Hematopoietic multipotent progenitor cell treated with erythropoietin and hydrocortisone succinate and interleukin-3 and kit ligand, for 15 days (in vitro differentiated cells): ENCODE measurements around the gene BIN2.
"Not testable (repeated sequence)": the region's sequence is repeated elsewhere in the genome, so short reads cannot be mapped to it uniquely, and the experiment has no call there.

ENCODE experiments used
- DNase-seq: peaks from one replicate; pipeline ENCODE4 v3.0.0-alpha.2; 2015; ENCODE audit warnings: low spot score

BIN2 gene

DNA sequence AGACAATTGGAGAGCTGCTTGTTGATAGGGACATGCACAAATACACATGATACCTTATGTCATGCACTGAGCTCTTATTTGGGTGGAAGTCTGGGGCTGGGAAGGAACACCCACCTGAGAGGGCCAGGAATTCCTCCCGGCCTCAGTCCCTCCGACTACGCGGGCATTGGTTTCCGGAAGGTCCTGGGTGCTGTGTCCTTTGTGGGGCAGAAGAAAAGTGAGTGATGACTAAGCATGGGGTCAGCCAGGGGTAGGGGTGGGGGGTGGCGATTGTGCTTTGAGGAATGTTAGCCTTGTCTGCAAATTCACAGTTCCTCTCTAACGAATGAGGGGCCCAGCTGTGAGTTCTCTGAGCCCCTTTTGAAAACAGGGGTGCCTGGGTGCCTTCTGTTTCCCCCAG lies 21.7 kb upstream of the BIN2 start:
- DNase-seq: no peak

DNA sequence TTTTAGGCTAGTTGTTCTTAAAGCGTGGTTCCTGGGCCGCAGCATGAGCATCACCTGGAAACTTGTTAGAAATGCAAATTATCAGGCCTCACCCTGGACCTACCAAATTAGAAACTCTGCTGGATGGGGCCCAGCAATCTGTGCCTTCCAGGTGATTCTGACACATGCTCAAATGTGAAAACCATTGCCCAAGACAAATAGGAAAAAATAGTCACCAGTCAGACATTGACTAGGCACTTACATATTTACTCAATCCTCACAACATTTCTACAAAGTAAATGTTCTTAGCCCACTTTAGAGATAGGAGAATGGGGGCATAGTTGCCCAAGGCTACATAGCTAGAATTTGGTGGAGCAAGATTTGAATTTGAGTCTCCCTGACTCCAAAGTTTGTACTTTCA lies 19.2 kb upstream of the BIN2 start:
- no peak for DNase-seq

DNA sequence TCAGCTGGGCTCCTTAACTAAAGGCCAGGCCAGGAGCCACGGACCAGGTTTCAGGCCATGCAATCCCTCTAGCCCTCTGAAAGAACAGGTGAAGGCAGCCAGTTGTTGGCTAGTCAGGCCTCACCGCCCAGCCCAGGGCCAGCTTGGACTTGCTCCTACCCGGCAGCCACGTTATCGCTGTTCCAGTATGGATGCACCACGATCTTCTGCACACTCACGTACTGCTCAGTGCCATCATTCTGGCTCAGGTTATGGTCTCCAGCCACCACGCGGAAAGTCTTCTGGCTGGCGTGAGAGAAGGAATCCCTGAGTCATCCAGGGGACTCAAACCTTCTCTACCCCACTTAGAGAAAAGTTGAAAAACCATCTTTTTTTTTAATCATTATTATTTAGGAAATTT lies 18.4 kb upstream of the BIN2 start:
- no peak for DNase-seq

DNA sequence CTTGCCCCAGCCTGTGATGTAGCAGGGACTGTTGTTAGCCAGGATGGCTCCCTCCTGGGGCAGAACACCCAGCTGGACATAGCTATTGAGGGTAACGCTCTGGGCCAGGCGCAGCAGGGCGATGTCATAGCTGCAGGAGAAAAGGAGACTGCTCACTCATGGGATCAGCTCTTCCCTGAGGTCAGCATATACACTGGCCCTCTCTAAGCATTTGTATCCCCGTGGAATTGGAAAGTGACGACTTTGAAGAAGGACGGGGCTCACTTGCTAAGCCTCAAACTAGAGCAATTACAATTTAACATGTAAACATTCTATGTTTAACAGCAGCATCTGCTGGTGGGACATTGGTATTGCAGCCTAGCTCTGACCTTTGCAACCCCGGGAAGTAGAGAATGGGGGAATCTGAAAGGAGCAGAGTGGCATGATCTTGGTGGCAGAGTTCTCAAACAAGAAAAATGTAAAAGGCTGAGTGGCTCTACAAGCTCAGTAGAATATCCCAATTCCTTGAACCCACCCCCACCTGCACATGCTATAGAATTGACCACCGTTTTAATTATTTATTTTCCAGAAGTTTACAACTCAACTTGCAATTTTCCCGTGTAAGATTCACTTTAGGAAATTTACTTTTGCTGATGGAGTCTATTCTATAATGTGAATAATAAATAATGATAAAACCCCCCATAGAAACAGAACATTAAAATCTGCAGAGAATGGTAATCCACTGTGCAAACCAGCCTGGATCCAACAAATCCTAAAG lies 17.5 kb upstream of the BIN2 start:
- peak; percentile 79 for DNase-seq

DNA sequence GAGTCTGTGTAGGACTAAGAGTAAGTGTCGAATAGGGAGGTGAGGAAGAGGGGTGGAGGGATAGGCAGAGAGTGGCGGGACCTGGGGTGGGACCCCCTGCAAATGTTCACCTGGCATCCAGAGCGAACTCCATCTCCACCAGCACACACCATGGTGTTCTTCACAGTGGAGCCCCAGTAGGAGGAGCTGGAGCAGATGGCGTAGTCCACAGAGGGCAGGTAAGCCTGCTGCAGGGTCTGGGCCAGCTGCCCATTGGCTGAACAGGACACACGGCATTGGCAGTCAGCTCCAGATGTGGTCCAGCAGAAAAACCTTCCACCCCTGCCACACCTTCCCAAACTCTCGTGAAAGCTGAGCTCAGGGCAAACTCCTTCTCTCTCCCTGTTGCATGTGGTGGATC lies 15.8 kb upstream of the BIN2 start:
- DNase-seq: no peak

DNA sequence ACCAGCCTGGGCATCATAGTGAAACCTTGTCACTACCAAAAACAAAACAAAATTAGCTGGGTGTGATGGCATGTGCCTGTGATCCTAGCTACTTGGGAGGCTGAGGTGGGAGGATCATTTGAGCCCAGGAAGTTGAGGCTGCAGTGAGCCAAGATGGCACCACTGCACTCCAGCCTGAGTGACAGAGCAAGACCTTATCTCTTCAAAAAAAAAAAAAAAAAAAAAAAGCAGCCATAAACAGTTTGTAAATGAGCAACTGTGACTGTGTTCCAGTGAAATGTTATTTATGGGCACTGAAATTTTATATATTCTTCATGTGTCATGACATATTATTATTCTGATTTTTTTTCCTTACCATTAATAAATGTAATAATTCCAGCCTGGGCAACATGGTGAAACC lies 13.4 kb upstream of the BIN2 start:
- DNase-seq: peak; percentile 23

DNA sequence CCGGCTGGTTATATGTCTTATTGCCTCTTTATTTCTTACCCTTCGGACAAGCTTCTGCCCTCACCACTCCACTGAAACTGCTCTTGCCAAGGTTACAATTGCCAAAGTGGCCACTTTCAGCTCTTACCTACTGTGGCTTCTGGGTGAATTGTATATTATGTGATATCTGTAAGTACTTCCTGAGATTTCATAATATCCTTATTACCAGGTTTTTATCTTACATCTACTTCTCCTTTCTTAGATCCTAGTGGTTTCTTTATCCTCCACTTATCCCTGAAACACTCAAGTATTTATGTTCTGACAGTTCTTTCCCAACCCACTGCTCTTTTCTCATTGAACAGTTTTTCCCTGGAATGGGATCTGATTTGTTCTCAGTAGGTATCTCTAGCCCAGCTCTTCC lies 12.0 kb upstream of the BIN2 start:
- no peak for DNase-seq

DNA sequence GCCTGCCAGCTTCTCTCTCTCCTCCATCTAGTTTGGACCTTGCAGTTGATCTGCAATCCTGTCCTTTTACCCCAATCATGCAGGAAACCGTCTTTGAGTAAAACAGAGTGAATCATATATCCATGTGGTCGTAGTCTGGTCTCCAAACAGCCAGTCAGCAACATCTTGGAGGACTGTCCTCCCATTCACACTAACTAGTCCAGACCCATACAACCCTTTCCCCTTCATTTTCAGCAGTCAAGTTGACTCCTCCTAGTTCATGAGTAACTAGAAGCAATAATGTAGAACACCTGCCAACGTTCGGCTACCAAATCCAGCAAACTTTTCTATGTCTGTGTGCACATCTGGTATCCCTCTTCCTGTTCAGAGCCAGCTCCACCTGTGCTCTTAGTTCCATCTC lies 10.8 kb upstream of the BIN2 start:
- no peak for DNase-seq

DNA sequence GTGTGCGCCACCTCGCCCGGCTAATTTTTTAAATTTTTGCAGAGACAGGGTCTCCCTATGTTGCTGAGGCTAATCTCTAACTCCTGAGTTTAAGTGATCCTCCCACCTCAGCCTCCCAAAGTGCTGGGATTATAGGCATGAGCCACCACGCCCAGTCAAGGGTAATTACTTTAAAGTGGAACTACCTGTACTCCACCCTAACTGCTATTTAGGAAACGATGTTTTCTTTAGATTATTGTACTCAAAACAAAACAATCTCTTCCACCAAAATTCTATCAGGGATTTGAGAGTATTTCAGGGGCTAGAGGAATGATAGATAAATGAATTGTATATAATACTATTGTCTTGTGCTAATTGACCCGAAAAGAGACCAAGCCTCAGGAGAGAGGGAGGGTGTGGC lies 9.6 kb upstream of the BIN2 start:
- DNase-seq: no peak

DNA sequence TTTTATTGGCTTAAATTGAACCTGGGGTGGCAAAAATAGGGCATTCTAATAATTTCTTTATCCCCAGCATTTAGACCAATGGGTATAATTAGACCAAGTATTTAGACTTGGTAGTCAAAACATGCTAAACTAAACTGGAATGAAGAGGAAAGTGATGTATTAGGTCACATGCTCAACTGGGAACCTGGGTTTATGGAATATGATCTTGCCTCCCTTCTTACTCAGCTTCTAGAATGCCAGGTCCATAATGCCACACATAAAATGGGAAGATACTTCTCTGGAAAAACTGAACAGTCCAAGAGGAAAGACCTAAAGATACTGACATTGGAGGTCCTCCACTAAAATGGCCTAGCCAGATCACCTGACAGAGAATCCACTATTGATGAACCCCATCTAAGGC lies 6.2 kb upstream of the BIN2 start:
- DNase-seq: no peak

DNA sequence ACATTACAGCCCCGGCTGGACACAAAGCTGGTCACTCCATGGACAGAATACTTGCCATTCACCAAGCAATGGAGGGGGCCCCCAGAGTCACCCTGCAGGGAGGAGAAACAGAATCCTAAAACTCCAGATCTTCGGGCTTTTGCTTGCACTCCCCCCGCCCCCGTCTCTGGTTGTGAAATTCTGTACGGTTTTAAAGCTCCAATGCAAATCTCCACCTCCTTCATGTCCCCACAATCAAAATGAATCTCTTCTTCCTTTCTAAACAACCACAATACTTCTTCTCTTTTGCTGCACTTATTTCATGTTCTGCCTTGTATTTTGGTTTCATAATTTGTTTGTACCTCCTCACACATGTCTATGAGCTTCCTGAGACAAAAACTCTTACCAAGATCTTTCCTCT lies 5.8 kb upstream of the BIN2 start:
- DNase-seq: no peak

DNA sequence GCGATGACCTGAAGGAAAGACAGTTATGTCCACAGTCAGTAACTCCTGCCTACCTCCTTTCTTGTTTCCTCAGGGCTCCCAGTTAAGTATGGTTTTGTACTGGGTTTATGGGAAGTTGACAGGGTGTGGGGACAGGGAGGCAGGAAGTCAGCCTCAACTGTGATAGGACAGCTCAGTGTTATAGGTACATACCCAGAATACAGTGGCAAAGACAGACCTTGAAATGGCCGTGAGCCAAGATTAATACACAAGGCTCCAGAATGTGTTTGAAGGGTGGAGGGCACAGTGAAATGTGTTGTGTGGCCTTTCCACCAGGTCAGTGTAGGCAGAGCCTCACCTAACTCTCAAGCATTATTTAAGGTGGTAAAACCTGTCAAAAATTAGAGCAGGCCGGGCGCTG lies 4.6 kb upstream of the BIN2 start:
- DNase-seq: no peak

DNA sequence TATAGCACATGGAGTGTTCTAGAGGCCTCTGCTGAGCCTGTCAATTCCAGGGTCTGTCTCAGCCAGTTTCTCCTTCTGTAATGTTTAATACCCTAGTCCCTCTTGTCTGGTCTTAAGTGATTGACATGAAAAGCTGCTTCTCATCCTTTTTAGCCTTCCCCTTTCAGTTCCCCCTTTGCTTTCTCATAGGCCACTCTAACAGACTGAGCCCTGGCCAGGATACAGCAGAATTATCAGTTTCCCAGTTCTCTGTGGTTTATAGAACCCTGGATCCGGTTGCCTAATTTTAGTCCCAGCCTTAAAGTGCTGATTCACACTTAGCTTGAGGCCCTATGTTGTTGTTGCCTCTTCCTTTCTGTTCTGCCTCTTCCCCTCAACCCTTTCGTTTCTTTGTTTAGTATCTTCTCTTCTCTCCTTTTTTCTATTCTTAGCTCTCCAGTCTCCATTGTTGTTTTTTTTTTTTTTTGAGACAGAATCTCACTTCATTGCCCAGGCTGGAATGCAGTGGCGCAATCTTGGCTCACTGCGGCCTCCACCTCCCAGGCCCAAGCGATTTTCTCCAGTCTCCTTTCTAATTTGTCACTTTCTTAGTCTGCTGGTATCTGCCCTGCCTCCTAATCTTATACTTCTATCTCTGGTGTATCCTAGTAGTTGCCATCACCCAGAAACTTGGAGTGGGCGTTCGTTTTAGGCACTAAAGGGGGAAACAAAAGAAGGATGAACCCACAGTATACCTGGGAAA lies 2.9 kb upstream of the BIN2 start:
- peak; percentile 29 for DNase-seq

DNA sequence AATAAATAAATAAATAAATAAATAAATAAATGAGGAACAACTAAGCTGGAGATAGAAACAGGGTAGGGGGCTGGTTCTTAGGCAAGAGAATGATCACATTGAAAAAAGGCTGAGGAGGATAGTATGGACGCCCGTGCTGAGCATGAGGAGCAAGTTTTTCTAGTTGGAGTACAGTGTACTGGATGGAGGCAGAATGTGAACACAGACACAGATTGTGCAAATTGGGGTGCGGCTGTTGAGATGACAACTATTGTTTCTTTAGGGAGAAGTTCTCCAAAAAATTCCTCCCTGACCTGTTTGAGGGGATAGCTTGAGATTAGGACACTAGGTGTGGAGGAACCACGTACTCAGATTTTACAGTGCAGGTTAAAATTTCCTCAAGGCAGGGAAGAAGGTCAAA lies 979 bp upstream of the BIN2 start:
- no peak for DNase-seq

DNA sequence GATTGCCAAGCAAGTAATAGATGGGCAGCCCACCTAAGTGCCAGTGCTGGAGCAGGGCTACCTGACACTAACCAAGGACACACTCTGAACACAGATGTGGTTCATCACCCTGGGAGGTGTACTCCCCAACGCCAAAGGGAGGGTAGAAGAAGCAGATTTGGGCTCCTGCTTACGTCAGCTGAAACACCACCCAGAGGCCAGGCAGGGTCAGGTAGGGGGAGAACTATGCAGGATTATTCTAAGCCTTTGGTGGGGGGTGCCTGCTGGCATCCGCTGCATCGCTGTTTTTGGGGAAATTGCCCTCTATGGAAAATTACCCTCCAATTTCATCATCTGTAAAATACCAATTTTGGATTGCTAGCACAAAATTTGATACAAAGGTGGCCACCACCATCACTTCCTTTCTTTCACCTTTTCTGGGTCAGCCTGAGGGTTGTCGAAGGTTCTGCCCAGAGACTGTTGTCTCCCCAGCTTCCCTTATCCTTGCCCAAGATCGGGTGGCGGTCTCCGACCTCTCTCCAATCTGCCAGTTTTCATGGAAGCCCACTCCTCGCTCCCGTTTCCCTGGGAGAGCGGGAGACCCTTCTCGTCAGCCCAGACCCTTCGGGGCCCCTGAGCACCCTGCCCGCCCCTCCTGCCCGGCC lies 535 bp downstream of the BIN2 start:
- peak; percentile 23 for DNase-seq

DNA sequence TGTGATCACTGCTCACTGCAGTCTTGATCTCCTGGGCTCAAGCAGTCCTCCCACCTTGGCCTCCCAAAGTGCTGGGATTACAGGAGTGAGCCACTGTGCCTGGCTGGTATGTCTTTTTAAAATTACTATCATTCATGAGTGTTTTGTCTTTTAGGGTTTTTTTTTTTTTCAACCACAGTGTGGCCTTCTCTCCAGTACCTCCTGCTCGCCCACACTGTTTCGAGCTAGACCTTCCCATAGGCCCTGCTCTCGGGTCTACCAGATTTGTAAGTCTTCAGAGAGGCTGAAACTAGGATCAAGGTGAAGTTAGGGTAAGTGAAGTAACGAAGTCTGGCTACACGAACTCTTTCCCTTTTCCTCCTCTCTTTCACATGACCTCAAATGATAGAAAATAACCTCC lies 1.5 kb downstream of the BIN2 start:
- DNase-seq: no peak

DNA sequence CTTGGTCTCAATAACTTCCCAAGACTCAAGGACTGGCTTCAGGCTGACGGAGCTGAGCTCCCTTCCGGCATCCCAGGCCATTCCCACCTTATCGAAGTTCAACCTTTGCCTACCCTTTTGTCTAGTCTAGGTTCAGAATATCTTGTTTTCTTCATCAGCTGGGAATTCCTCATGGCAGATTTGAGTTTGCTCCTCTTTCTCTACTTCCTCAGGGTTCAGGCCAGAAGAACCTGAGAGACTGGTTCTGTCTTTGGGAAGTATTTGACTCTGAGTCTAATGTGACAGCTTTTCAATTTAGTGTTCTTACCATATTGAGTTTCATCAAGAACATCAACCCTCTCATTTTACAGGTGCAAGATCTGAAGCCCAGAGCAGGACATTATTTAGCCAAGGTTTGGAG lies 2.1 kb downstream of the BIN2 start:
- no peak for DNase-seq

DNA sequence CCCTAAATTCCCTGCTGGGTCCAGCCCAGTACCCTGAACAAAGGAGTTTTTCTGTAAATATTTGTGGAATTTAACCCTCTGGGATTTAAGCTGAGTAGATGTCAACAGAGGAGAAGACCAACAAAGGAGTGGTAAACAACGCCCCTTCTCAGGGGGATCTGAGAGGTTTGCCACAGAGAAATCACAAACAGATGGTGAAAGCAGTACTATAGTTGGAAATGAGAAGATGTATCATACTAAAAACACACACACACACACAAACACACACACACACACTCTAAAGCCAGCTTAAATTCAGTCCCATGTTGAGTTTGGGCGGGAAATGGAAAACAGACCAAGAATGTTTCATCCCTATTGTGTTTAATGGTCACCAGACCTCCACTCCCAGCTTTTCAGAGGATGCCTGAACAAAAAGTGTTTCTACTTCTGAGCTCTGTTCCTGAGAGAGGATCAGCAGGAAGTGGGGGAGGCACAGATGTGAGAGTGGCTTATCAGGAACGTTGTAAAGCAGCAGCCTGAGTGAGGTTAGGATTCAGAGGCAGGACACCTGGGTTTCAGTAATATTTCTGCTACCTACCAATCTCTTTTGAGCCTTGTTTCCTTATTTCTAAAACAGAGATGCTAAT lies 3.2 kb downstream of the BIN2 start:
- DNase-seq: no peak

DNA sequence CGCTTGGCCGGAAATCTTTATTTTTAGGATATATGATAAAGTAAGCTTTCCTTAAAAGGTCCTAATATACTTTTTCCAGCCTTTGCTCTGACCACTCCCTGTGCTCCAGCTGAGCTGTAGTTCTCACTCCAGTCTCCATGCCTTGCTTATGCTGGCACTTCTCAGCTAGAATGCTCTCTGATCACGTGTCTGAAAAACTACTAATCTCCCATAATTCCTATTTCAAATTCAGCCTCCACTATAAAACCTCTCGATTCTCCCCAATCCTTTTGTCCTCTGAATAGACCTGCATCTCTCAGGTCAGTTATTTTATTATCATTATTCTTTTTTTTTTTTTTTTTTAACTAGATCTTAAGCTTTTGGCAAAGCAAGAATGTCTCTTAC lies 3.7 kb downstream of the BIN2 start:
- no peak for DNase-seq

DNA sequence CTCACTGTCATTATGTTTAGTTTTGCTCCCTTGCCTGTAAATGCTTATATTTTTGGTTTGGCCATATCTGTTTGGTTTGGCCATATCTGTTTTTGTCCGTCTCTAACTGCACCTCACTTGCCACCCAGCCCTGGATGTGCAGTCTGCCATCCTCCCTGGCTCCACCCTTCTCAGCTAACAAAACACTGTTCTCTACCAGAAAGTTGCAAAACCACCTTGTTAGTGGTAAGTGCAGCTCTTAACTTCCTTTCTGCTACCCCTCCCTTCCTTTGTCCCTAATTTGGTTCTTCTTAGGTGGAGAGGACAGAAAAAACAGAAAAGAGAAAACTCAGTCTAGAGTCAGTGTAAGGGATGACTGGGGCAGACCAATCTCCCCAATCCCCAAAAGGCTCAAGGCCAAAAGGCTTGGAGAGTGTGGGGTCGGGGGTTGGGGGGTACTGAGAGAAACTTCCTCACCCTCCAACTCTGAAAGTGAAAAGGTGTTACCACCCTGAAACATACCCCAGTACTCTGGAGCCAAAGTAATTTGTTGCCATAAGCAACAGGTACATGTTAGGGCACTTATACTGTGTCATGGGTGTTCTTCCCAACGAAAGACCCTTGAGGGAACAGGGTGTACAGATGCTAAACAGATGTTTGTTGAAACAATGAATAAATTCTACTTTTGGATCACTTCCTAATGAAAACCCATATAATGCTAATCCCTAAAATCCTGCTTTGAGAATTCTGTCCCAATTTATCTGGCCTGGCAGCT lies 5.0 kb downstream of the BIN2 start:
- DNase-seq: no peak

DNA sequence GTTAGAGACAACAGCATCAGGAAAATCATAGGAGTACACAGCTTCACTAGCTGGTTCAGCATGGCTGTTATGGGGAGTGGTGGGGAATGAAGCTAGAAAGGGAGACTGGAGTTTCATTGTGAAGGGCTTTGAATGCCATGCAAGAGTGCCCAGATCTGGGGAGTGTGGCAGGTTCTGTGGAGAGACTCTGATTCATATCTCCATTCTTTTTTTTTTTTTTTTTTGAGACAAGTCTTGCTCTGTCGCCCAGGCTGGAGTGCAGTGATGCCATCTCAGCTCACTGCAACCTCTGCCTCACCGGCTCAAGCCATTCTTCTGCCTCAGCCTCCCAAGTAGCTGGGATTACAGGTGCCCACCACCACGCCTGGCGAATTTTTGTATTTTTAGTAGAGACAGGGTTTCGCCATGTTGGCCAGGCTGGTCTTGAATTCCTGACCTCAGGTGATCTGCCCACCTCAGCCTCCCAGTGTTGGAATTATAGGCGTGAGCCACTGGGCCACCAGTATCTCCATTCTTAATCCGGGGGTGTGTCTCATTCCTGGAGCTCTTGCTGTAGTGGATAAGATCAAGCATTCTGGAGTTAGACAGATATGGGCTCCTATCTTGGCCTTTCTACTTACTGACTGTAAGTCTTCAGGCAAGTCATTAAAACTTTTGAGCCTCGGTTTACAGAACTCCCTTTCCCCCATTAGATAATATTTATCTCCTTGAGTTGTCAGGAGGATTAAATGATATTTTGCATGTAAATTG lies 5.7 kb downstream of the BIN2 start:
- DNase-seq: not testable (repeated sequence)

DNA sequence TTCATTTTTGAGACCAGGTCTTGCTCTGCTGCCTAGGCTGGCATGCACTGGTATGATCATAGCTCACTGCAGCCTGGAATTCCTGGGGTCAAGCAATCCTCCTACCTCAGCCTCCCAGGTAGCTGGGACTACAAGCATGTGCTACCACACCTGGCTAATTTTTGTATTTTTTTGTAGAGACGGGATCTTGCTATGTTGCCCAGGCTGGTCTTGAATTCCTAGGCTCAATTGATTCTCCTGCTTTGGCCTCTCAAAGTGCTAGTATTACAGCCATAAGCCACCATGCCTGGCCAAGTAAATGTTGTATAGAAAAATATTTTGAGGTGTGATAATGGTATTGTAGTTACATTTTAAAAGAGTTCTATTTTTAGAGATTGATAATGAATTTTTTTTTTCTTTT lies 12.6 kb downstream of the BIN2 start:
- no peak for DNase-seq
